ENCODE measurements around the gene HRG. TPM values are rescaled to one million over a fixed set of nuclear protein-coding genes. Genes with fewer than 3 reads are reported as not detected.

HRG gene
- total RNA-seq, 1 experiment from 2014 or later, result not detected

- DNase-seq (ENCODE audit: low spot score), result peak; percentile 49
Observed at GRCh38 chr3:186653984-186654383, 11.8 kb upstream of the HRG start.

GRCh38 chr3:186663361-186664118, 2.3 kb upstream of the HRG start:
- BruUV-seq (replicated peaks), result no TSS peak
- DNase-seq (ENCODE audit: low spot score), result no peak
- ChIA-PET POLR2A (ENCODE audit: low non-redundant PET) (no interaction called here), CTCF (no interaction called here)
- intact Hi-C loops (cut with micrococcal nuclease; ENCODE audit: unreplicated experiment), result no loop called here
- Histone ChIP-seq H3K36me3 (ENCODE audit: insufficient read depth, low read length, poor library complexity, severe bottlenecking) (no peaks in the 10 kb centered on the region), H3K4me3 (ENCODE audit: low read depth, low read length, poor library complexity, severe bottlenecking) (no peak overlapping the region), H3K27me3 (replicated peaks; ENCODE audit: insufficient read depth, low read depth, low read length, poor library complexity) (peaks cover 3% of the 10 kb centered on the region), H3K27ac (ENCODE audit: low read depth, low read length, poor library complexity, severe bottlenecking) (no peak overlapping the region), H3K4me1 (ENCODE audit: insufficient read depth, low read length, poor library complexity, severe bottlenecking) (no peaks in the 10 kb centered on the region), H3K9me3 (ENCODE audit: low read depth, low read length, poor library complexity, severe bottlenecking) (no peaks in the 10 kb centered on the region)
- TF ChIP-seq EZH2 (IDR thresholded peaks at IDR 0.05; ENCODE audit: borderline replicate concordance, low read depth, low read length, poor library complexity, severe bottlenecking), result no peak
- TF ChIP-seq, protein P1, sequence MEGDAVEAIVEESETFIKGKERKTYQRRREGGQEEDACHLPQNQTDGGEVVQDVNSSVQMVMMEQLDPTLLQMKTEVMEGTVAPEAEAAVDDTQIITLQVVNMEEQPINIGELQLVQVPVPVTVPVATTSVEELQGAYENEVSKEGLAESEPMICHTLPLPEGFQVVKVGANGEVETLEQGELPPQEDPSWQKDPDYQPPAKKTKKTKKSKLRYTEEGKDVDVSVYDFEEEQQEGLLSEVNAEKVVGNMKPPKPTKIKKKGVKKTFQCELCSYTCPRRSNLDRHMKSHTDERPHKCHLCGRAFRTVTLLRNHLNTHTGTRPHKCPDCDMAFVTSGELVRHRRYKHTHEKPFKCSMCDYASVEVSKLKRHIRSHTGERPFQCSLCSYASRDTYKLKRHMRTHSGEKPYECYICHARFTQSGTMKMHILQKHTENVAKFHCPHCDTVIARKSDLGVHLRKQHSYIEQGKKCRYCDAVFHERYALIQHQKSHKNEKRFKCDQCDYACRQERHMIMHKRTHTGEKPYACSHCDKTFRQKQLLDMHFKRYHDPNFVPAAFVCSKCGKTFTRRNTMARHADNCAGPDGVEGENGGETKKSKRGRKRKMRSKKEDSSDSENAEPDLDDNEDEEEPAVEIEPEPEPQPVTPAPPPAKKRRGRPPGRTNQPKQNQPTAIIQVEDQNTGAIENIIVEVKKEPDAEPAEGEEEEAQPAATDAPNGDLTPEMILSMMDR (conservative IDR thresholded peaks at IDR 0.05; ENCODE audit: low read depth, low read length), result no peak

More at GRCh38 chr3:186653984-186654383, 11.8 kb upstream of the HRG start:
- no TSS peak for BruUV-seq (replicated peaks)
- ChIA-PET CTCF (interaction anchor here (1.9 kb wide), 1 partner anchor 37 kb away, joined by 4 read pairs; no protein-coding TSS in a partner anchor), POLR2A (ENCODE audit: low non-redundant PET) (no interaction called here)
- Histone ChIP-seq H3K4me3 (ENCODE audit: low read depth, low read length, poor library complexity, severe bottlenecking) (no peak overlapping the region), H3K9me3 (ENCODE audit: low read depth, low read length, poor library complexity, severe bottlenecking) (no peaks in the 10 kb centered on the region), H3K27me3 (replicated peaks; ENCODE audit: insufficient read depth, low read depth, low read length, poor library complexity) (peaks cover 4% of the 10 kb centered on the region), H3K27ac (ENCODE audit: low read depth, low read length, poor library complexity, severe bottlenecking) (no peak overlapping the region), H3K4me1 (ENCODE audit: insufficient read depth, low read length, poor library complexity, severe bottlenecking) (no peaks in the 10 kb centered on the region), H3K36me3 (ENCODE audit: insufficient read depth, low read length, poor library complexity, severe bottlenecking) (no peaks in the 10 kb centered on the region)
- intact Hi-C loops (cut with micrococcal nuclease; ENCODE audit: unreplicated experiment), result no loop called here
- TF ChIP-seq EZH2 (IDR thresholded peaks at IDR 0.05; ENCODE audit: borderline replicate concordance, low read depth, low read length, poor library complexity, severe bottlenecking), result no peak
- TF ChIP-seq, protein P1 (conservative IDR thresholded peaks at IDR 0.05; ENCODE audit: low read depth, low read length), result no peak; the same call in 1 of the 2 replicates

DNA sequence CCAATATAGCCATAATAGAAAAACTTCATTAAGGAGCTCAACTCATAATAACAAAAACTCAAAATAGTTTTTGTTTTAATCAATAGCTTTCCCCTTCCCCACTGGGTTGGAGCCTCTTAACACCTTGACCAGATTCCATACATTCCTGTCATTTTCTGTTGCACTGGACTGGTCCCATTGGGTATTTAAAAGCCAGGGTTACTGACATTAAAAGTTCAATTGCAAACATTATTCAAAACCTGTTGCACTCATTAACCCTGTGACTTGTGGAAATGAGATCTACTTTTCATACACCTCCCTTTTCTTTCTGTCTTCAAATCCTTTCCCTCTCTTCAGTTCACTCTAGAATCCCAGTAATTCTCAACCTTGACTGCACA, 1.7 kb upstream of the HRG start:
- no peaks in the 10 kb centered on the region for H3K9me3 ChIP-seq (ENCODE audit: low read depth, low read length, poor library complexity, severe bottlenecking)
- H3K27me3 ChIP-seq (replicated peaks; ENCODE audit: insufficient read depth, low read depth, low read length, poor library complexity), result peaks cover 3% of the 10 kb centered on the region
- no TSS peak for BruUV-seq (replicated peaks)
- POLR2A ChIA-PET (ENCODE audit: low non-redundant PET), result no interaction called here
- intact Hi-C loops (cut with micrococcal nuclease; ENCODE audit: unreplicated experiment), result no loop called here
- H3K27ac ChIP-seq (ENCODE audit: low read depth, low read length, poor library complexity, severe bottlenecking), result no peak overlapping the region
- H3K36me3 ChIP-seq (ENCODE audit: insufficient read depth, low read length, poor library complexity, severe bottlenecking), result no peaks in the 10 kb centered on the region
- CTCF ChIA-PET, result no interaction called here
- TF ChIP-seq, protein P1 (conservative IDR thresholded peaks at IDR 0.05; ENCODE audit: low read depth, low read length), result no peak
- TF ChIP-seq EZH2 (IDR thresholded peaks at IDR 0.05; ENCODE audit: borderline replicate concordance, low read depth, low read length, poor library complexity, severe bottlenecking), result no peak
- H3K4me3 ChIP-seq (ENCODE audit: low read depth, low read length, poor library complexity, severe bottlenecking), result no peak overlapping the region
- no peak for DNase-seq (ENCODE audit: low spot score)
- no peaks in the 10 kb centered on the region for H3K4me1 ChIP-seq (ENCODE audit: insufficient read depth, low read length, poor library complexity, severe bottlenecking)
